ENCODE results near the gene KCNA5.

Gene KCNA5

GRCh38 chr12:5085896-5086295, 42.2 kb downstream of the KCNA5 start:
- no CpG with 5 or more reads among the region's 3 CpGs for WGBS, 2 donors (ENCODE audit: extremely low coverage in 2 of 2, insufficient read length in 2 of 2, insufficient replicate concordance in 1 of 2)

GRCh38 chr12:5087831-5088554, 44.3 kb downstream of the KCNA5 start:
- H3K27ac ChIP-seq (replicated peaks; ENCODE audit: low read length) = no peak overlapping the region
- peak overlapping the region; percentile 11 for H3K18ac ChIP-seq (ENCODE audit: low read length)
- H2BK12ac ChIP-seq (ENCODE audit: low read length) = no peak overlapping the region
- H3K4ac ChIP-seq (ENCODE audit: low read length) = no peak overlapping the region
- peaks cover 0 to 2% of the 10 kb centered on the region in 2 donors for H3K4me1 ChIP-seq (ENCODE audit: control insufficient read depth in 2 of 2, insufficient read depth in 1 of 2, low read depth in 1 of 2, low read length in 2 of 2)
- H3K4me2 ChIP-seq (ENCODE audit: insufficient read depth, low read length, poor library complexity, severe bottlenecking) = no peak overlapping the region
- H2AFZ ChIP-seq (ENCODE audit: low read length) = no peak overlapping the region
- no peak overlapping the region for H2BK5ac ChIP-seq (ENCODE audit: low read length)
- no CpG with 5 or more reads among the region's 16 CpGs for WGBS, 2 donors (ENCODE audit: extremely low coverage in 2 of 2, insufficient read length in 2 of 2, insufficient replicate concordance in 1 of 2)
- H3K9ac ChIP-seq (ENCODE audit: low read depth, low read length, poor library complexity) = no peak overlapping the region
- H3K14ac ChIP-seq (ENCODE audit: low read length) = peak overlapping the region; percentile 21
- H3K79me1 ChIP-seq (ENCODE audit: low read depth, low read length) = no peaks in the 10 kb centered on the region
- H2AK5ac ChIP-seq (ENCODE audit: low read depth, low read length) = no peak overlapping the region
- H4K8ac ChIP-seq (ENCODE audit: low read depth, low read length) = peak overlapping the region; percentile 45
- H3K4me3 ChIP-seq (ENCODE audit: low read length in 2 of 2) = no peak overlapping the region
- DNase-seq (ENCODE audit: low spot score) = no peak
- H2BK120ac ChIP-seq (ENCODE audit: low read depth, low read length) = peak overlapping the region; percentile 39
- no peak overlapping the region for H4K91ac ChIP-seq (ENCODE audit: low read depth, low read length, poor library complexity)
- no peak overlapping the region for H2BK15ac ChIP-seq (ENCODE audit: low read length)
- no peaks in the 10 kb centered on the region for H3K27me3 ChIP-seq (ENCODE audit: control insufficient read depth in 3 of 3, insufficient read depth in 3 of 3, low read depth in 1 of 3, low read length in 3 of 3)
- H3K36me3 ChIP-seq (replicated peaks in 1 of 2; ENCODE audit: control insufficient read depth in 2 of 2, insufficient read depth in 2 of 2, low read length in 2 of 2) = no peaks in the 10 kb centered on the region
- no peak overlapping the region for H3K23ac ChIP-seq (ENCODE audit: low read depth, low read length, poor library complexity)
- no peaks in the 10 kb centered on the region for H3K9me3 ChIP-seq (replicated peaks in 1 of 2; ENCODE audit: control insufficient read depth in 2 of 2, insufficient read depth in 1 of 2, low read depth in 1 of 2, low read length in 2 of 2)

More at GRCh38 chr12:5085896-5086295, 42.2 kb downstream of the KCNA5 start:
- Histone ChIP-seq H3K18ac (ENCODE audit: low read length) (no peak overlapping the region), H3K27ac (replicated peaks; ENCODE audit: low read length) (no peak overlapping the region), H2BK120ac (ENCODE audit: low read depth, low read length) (no peak overlapping the region), H3K14ac (ENCODE audit: low read length) (no peak overlapping the region), H3K4me1 (ENCODE audit: control insufficient read depth in 2 of 2, insufficient read depth in 1 of 2, low read depth in 1 of 2, low read length in 2 of 2) (peaks cover 0 to 4% of the 10 kb centered on the region in 2 donors), H2AK5ac (ENCODE audit: low read depth, low read length) (no peak overlapping the region), H3K79me1 (ENCODE audit: low read depth, low read length) (no peaks in the 10 kb centered on the region), H2BK5ac (ENCODE audit: low read length) (no peak overlapping the region), H3K36me3 (replicated peaks in 1 of 2; ENCODE audit: control insufficient read depth in 2 of 2, insufficient read depth in 2 of 2, low read length in 2 of 2) (no peaks in the 10 kb centered on the region), H3K23ac (ENCODE audit: low read depth, low read length, poor library complexity) (no peak overlapping the region), H4K8ac (ENCODE audit: low read depth, low read length) (no peak overlapping the region), H3K27me3 (ENCODE audit: control insufficient read depth in 3 of 3, insufficient read depth in 3 of 3, low read depth in 1 of 3, low read length in 3 of 3) (no peaks in the 10 kb centered on the region), H3K4me2 (ENCODE audit: insufficient read depth, low read length, poor library complexity, severe bottlenecking) (no peak overlapping the region), H2BK12ac (ENCODE audit: low read length) (no peak overlapping the region), H2AFZ (ENCODE audit: low read length) (no peak overlapping the region), H3K9ac (ENCODE audit: low read depth, low read length, poor library complexity) (no peak overlapping the region), H3K4ac (ENCODE audit: low read length) (no peak overlapping the region), H3K4me3 (ENCODE audit: low read length in 2 of 2) (no peak overlapping the region), H4K91ac (ENCODE audit: low read depth, low read length, poor library complexity) (no peak overlapping the region), H2BK15ac (ENCODE audit: low read length) (no peak overlapping the region), H3K9me3 (replicated peaks in 1 of 2; ENCODE audit: control insufficient read depth in 2 of 2, insufficient read depth in 1 of 2, low read depth in 1 of 2, low read length in 2 of 2) (no peaks in the 10 kb centered on the region)
- no peak for DNase-seq (ENCODE audit: low spot score)

- H4K91ac ChIP-seq (ENCODE audit: low read depth, low read length, poor library complexity) = no peak overlapping the region
- peaks cover 0 to 2% of the 10 kb centered on the region in 2 donors for H3K4me1 ChIP-seq (ENCODE audit: control insufficient read depth in 2 of 2, insufficient read depth in 1 of 2, low read depth in 1 of 2, low read length in 2 of 2)
- peak overlapping the region; percentile 5 for H3K18ac ChIP-seq (ENCODE audit: low read length)
- no peak overlapping the region for H2BK15ac ChIP-seq (ENCODE audit: low read length)
- WGBS, 2 donors (ENCODE audit: extremely low coverage in 2 of 2, insufficient read length in 2 of 2, insufficient replicate concordance in 1 of 2) = no CpG with 5 or more reads among the region's 18 CpGs
- no peak overlapping the region for H4K8ac ChIP-seq (ENCODE audit: low read depth, low read length)
- no peak overlapping the region for H2BK5ac ChIP-seq (ENCODE audit: low read length)
- H3K27ac ChIP-seq (replicated peaks; ENCODE audit: low read length) = no peak overlapping the region
- DNase-seq (ENCODE audit: low spot score) = no peak
- H3K79me1 ChIP-seq (ENCODE audit: low read depth, low read length) = no peaks in the 10 kb centered on the region
- peak overlapping the region; percentile 22 for H2AK5ac ChIP-seq (ENCODE audit: low read depth, low read length)
- H2AFZ ChIP-seq (ENCODE audit: low read length) = no peak overlapping the region
- H3K4ac ChIP-seq (ENCODE audit: low read length) = no peak overlapping the region
- H3K9ac ChIP-seq (ENCODE audit: low read depth, low read length, poor library complexity) = peak overlapping the region; percentile 5
- H3K23ac ChIP-seq (ENCODE audit: low read depth, low read length, poor library complexity) = no peak overlapping the region
- H3K27me3 ChIP-seq (ENCODE audit: control insufficient read depth in 3 of 3, insufficient read depth in 3 of 3, low read depth in 1 of 3, low read length in 3 of 3) = no peaks in the 10 kb centered on the region
- no peak overlapping the region for H3K4me3 ChIP-seq (ENCODE audit: low read length in 2 of 2)
- H3K4me2 ChIP-seq (ENCODE audit: insufficient read depth, low read length, poor library complexity, severe bottlenecking) = no peak overlapping the region
- no peak overlapping the region for H3K14ac ChIP-seq (ENCODE audit: low read length)
- no peaks in the 10 kb centered on the region for H3K36me3 ChIP-seq (replicated peaks in 1 of 2; ENCODE audit: control insufficient read depth in 2 of 2, insufficient read depth in 2 of 2, low read length in 2 of 2)
- H2BK120ac ChIP-seq (ENCODE audit: low read depth, low read length) = no peak overlapping the region
- no peak overlapping the region for H2BK12ac ChIP-seq (ENCODE audit: low read length)
- no peaks in the 10 kb centered on the region for H3K9me3 ChIP-seq (replicated peaks in 1 of 2; ENCODE audit: control insufficient read depth in 2 of 2, insufficient read depth in 1 of 2, low read depth in 1 of 2, low read length in 2 of 2)
Measured at GRCh38 chr12:5088586-5089264, 45.0 kb downstream of the KCNA5 start.

- no peak overlapping the region for H3K9ac ChIP-seq (ENCODE audit: low read depth, low read length, poor library complexity)
- H2BK120ac ChIP-seq (ENCODE audit: low read depth, low read length) = no peak overlapping the region
- no peak for DNase-seq (ENCODE audit: low spot score)
- H3K23ac ChIP-seq (ENCODE audit: low read depth, low read length, poor library complexity) = no peak overlapping the region
- H3K79me1 ChIP-seq (ENCODE audit: low read depth, low read length) = no peaks in the 10 kb centered on the region
- H3K4me2 ChIP-seq (ENCODE audit: insufficient read depth, low read length, poor library complexity, severe bottlenecking) = no peak overlapping the region
- H3K4me1 ChIP-seq (ENCODE audit: control insufficient read depth in 2 of 2, insufficient read depth in 1 of 2, low read depth in 1 of 2, low read length in 2 of 2) = peaks cover 0 to 2% of the 10 kb centered on the region in 2 donors
- no CpG with 5 or more reads among the region's 1 CpG for WGBS, 2 donors (ENCODE audit: extremely low coverage in 2 of 2, insufficient read length in 2 of 2, insufficient replicate concordance in 1 of 2)
- no peak overlapping the region for H3K4ac ChIP-seq (ENCODE audit: low read length)
- no peak overlapping the region for H2BK15ac ChIP-seq (ENCODE audit: low read length)
- H4K91ac ChIP-seq (ENCODE audit: low read depth, low read length, poor library complexity) = no peak overlapping the region
- no peaks in the 10 kb centered on the region for H3K27me3 ChIP-seq (ENCODE audit: control insufficient read depth in 3 of 3, insufficient read depth in 3 of 3, low read depth in 1 of 3, low read length in 3 of 3)
- H2AFZ ChIP-seq (ENCODE audit: low read length) = no peak overlapping the region
- no peak overlapping the region for H2BK5ac ChIP-seq (ENCODE audit: low read length)
- no peak overlapping the region for H3K14ac ChIP-seq (ENCODE audit: low read length)
- no peaks in the 10 kb centered on the region for H3K36me3 ChIP-seq (replicated peaks in 1 of 2; ENCODE audit: control insufficient read depth in 2 of 2, insufficient read depth in 2 of 2, low read length in 2 of 2)
- H3K9me3 ChIP-seq (replicated peaks in 1 of 2; ENCODE audit: control insufficient read depth in 2 of 2, insufficient read depth in 1 of 2, low read depth in 1 of 2, low read length in 2 of 2) = no peaks in the 10 kb centered on the region
- H3K18ac ChIP-seq (ENCODE audit: low read length) = no peak overlapping the region
- no peak overlapping the region for H3K27ac ChIP-seq (replicated peaks; ENCODE audit: low read length)
- no peak overlapping the region for H4K8ac ChIP-seq (ENCODE audit: low read depth, low read length)
- no peak overlapping the region for H2BK12ac ChIP-seq (ENCODE audit: low read length)
- no peak overlapping the region for H3K4me3 ChIP-seq (ENCODE audit: low read length in 2 of 2)
- H2AK5ac ChIP-seq (ENCODE audit: low read depth, low read length) = no peak overlapping the region
Measured at GRCh38 chr12:5094551-5094950, 50.9 kb downstream of the KCNA5 start.
